LNCAP (cell line): ENCODE results near the gene ATG9B.

Source experiments
- CTCF ChIP-seq: fragments of 450-650 bp; IDR thresholded peaks from 2 replicates; pipeline ENCODE4 v1.5.1; 2017; ENCODE audit warnings: mild to moderate bottlenecking

ATG9B gene

GRCh38 chr7:151061213-151062110, 37.2 kb upstream of the ATG9B start:
- TF ChIP-seq CTCF, result no peak

GRCh38 chr7:151060416-151061212, 36.3 kb upstream of the ATG9B start:
- no peak for TF ChIP-seq CTCF

GRCh38 chr7:151060113-151060415, 35.8 kb upstream of the ATG9B start:
- TF ChIP-seq CTCF, result no peak; the same call in 1 of the 2 replicates

- TF ChIP-seq CTCF, result peak; percentile 26
These were observed 35.2 kb upstream of the ATG9B start, which contains the start of gene SLC4A2 for GRCh38 chr7:151059367-151060112. TSS of gene SLC4A2 (plus strand) at chr7:151059589. CDS start at chr7:151061988, 2,399 bp downstream.

GRCh38 chr7:151058781-151059366, 34.6 kb upstream of the ATG9B start:
- no peak for TF ChIP-seq CTCF

- no peak for TF ChIP-seq CTCF
These were observed 33.9 kb upstream of the ATG9B start for GRCh38 chr7:151057989-151058780.
